ENCODE data around the gene RAB12. TPM values are rescaled to one million over a fixed set of nuclear protein-coding genes. Genes with fewer than 3 reads are reported as not detected.

The RAB12 gene
- total RNA-seq, 1 experiment from 2014 or later, result 51.3 TPM

GRCh38 chr18:8627540-8627939, 18.3 kb downstream of the RAB12 start:
- no CpG with 5 or more reads among the region's 4 CpGs for WGBS (ENCODE audit: extremely low coverage, insufficient read length, low lambda C conversion rate)
- no peak overlapping the region for H3T11ph ChIP-seq (ENCODE audit: low read length)
- H3K9ac ChIP-seq (ENCODE audit: extremely low read depth, insufficient read length, low read length), result no peak overlapping the region
- no peak for TF ChIP-seq CTCF (conservative IDR thresholded peaks at IDR 0.05)
- peaks cover 35 to 62% (median 37%) of the 10 kb centered on the region in 3 experiments for H3K36me3 Mint-ChIP-seq (ENCODE audit: insufficient read depth in 1 of 3, low read depth in 3 of 3)
- H3K9me3 ChIP-seq (ENCODE audit: control insufficient read depth, low read depth, low read length), result no peaks in the 10 kb centered on the region
- no peak overlapping the region for H4K8ac ChIP-seq (replicated peaks; ENCODE audit: insufficient read length, low read depth, low read length)
- H4K91ac ChIP-seq (ENCODE audit: insufficient read length, low read depth, low read length), result no peak overlapping the region
- H2AK5ac ChIP-seq (ENCODE audit: insufficient read length, low read length), result no peak overlapping the region
- H3K14ac ChIP-seq (ENCODE audit: insufficient read depth, low read length), result no peak overlapping the region
- H3K23ac ChIP-seq (ENCODE audit: insufficient read length, low read depth, low read length), result no peak overlapping the region
- no peaks in the 10 kb centered on the region for H3K23me2 ChIP-seq (ENCODE audit: insufficient read length, low read depth, low read length, poor library complexity, severe bottlenecking)
- no peak overlapping the region for H2BK15ac ChIP-seq (ENCODE audit: low read depth, low read length)
- no peak overlapping the region for H3K56ac ChIP-seq (ENCODE audit: insufficient read length, low read depth, low read length)
- no peaks in the 10 kb centered on the region for H3K79me1 ChIP-seq (ENCODE audit: insufficient read depth, low read depth, low read length, poor library complexity, severe bottlenecking)
- no peak overlapping the region for H2AFZ ChIP-seq (ENCODE audit: low read length)
- H3K27me3 ChIP-seq (ENCODE audit: insufficient read depth, low read length), result no peaks in the 10 kb centered on the region
- H3K4me1 Mint-ChIP-seq, result peaks cover 72 to 74% of the 10 kb centered on the region in 2 experiments
- H2BK20ac ChIP-seq (ENCODE audit: low read depth, low read length, poor library complexity, severe bottlenecking), result no peak overlapping the region
- H3K4me2 ChIP-seq (ENCODE audit: insufficient read depth, insufficient read length, low read length), result no peak overlapping the region
- H2BK12ac ChIP-seq (ENCODE audit: insufficient read length, low read depth, low read length), result no peak overlapping the region
- H3K27ac Mint-ChIP-seq, result peak overlapping the region in 1 of 3 experiments; percentile 80; a peak in 1 of 7 replicates
- no peak overlapping the region for H4K5ac ChIP-seq (ENCODE audit: insufficient read length, low read depth, low read length)
- H3K27ac ChIP-seq (ENCODE audit: insufficient read length, low read depth, low read length), result no peak overlapping the region
- no peaks in the 10 kb centered on the region for H3K9me3 Mint-ChIP-seq
- no peak overlapping the region for H3K4ac ChIP-seq (ENCODE audit: low read depth, low read length)
- no peak overlapping the region for H2BK5ac ChIP-seq (ENCODE audit: insufficient read length, low read length)
- peaks cover 39% of the 10 kb centered on the region; the same call in 1 of the 2 replicates for H3K79me2 ChIP-seq (ENCODE audit: insufficient read depth, low read length)
- H4K20me1 ChIP-seq (ENCODE audit: control insufficient read depth, insufficient read depth, insufficient read length), result no peaks in the 10 kb centered on the region
- H3K18ac ChIP-seq (ENCODE audit: insufficient read length, low read depth, low read length), result no peak overlapping the region
- H3K27me3 Mint-ChIP-seq (ENCODE audit: low read depth), result no peaks in the 10 kb centered on the region
- peaks cover 22% of the 10 kb centered on the region for H3K4me1 ChIP-seq (ENCODE audit: insufficient read depth, low read length)
- no peak overlapping the region for H3K4me3 Mint-ChIP-seq
- H2BK120ac ChIP-seq (ENCODE audit: low read depth, low read length, poor library complexity, severe bottlenecking), result no peak overlapping the region
- no peak for DNase-seq
